Measurements from ENCODE around the gene RABAC1. TPM values are rescaled to one million over a fixed set of nuclear protein-coding genes. Genes with fewer than 3 reads are reported as not detected.

Gene RABAC1
- total RNA-seq, 1 donor from 2014 or later, result 360 TPM

DNA sequence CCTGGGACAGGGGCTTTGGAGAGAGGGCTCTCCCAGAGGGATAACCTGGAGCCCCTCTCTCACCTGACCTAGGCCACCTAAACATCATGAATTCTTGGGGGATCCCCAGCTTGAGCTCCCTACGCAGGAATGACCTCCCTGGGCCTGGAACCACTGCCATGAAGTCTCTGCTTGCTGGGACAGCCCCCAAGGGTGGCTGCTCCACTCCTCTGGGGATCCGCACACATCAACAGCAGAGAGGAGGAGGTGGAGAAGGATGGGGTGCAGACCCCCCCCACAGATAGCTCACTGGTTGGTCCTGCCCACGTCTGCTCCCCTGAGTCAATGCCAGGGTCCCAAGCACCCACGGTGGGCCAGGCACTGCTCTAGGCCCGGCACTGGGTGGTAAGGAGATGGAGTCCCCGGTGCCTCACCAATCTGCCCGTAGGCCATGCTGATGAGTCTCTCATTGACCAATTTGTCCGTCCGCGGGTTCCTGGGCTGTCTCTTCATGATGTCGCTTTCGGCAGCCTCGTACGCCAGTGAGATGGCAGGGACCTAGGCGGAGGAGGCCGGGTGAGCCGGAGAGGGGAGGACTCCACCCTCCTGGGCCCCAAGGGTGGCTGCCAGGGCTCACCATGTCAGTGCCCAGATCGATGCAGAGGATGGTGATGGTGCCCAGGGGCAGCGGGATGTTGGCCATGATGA lies 10.8 kb upstream of the RABAC1 start:
- no peaks in the 10 kb centered on the region for H3K36me3 ChIP-seq
- no peaks in the 10 kb centered on the region for H3K27me3 ChIP-seq
- no peaks in the 10 kb centered on the region for H3K4me1 ChIP-seq
- DNase-seq (ENCODE audit: low spot score in 2 of 2), result no peak
- no peak overlapping the region for H3K27ac ChIP-seq
- no peak overlapping the region for H3K4me3 ChIP-seq
- intact Hi-C loops (cut with DNase I), result no loop called here
- TF ChIP-seq, protein P1, sequence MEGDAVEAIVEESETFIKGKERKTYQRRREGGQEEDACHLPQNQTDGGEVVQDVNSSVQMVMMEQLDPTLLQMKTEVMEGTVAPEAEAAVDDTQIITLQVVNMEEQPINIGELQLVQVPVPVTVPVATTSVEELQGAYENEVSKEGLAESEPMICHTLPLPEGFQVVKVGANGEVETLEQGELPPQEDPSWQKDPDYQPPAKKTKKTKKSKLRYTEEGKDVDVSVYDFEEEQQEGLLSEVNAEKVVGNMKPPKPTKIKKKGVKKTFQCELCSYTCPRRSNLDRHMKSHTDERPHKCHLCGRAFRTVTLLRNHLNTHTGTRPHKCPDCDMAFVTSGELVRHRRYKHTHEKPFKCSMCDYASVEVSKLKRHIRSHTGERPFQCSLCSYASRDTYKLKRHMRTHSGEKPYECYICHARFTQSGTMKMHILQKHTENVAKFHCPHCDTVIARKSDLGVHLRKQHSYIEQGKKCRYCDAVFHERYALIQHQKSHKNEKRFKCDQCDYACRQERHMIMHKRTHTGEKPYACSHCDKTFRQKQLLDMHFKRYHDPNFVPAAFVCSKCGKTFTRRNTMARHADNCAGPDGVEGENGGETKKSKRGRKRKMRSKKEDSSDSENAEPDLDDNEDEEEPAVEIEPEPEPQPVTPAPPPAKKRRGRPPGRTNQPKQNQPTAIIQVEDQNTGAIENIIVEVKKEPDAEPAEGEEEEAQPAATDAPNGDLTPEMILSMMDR (IDR thresholded peaks at IDR 0.05), result no peak
- no peaks in the 10 kb centered on the region for H3K9me3 ChIP-seq

GRCh38 chr19:41968751-41969595 lies 9.9 kb upstream of the RABAC1 start:
- TF ChIP-seq, protein P1 (IDR thresholded peaks at IDR 0.05), result no peak
- no peak for DNase-seq (ENCODE audit: low spot score in 2 of 2)
- intact Hi-C loops (cut with DNase I), result no loop called here
- Histone ChIP-seq H3K27me3 (no peaks in the 10 kb centered on the region), H3K4me3 (no peak overlapping the region), H3K4me1 (no peaks in the 10 kb centered on the region), H3K36me3 (no peaks in the 10 kb centered on the region), H3K9me3 (no peaks in the 10 kb centered on the region), H3K27ac (no peak overlapping the region)

GRCh38 chr19:41967054-41967783 lies 8.1 kb upstream of the RABAC1 start:
- TF ChIP-seq, protein P1 (IDR thresholded peaks at IDR 0.05), result no peak
- Histone ChIP-seq H3K27ac (no peak overlapping the region), H3K27me3 (no peaks in the 10 kb centered on the region), H3K4me3 (no peak overlapping the region), H3K4me1 (no peaks in the 10 kb centered on the region), H3K9me3 (no peaks in the 10 kb centered on the region), H3K36me3 (no peaks in the 10 kb centered on the region)
- intact Hi-C loops (cut with DNase I), result no loop called here
- no peak for DNase-seq (ENCODE audit: low spot score in 2 of 2)

DNA sequence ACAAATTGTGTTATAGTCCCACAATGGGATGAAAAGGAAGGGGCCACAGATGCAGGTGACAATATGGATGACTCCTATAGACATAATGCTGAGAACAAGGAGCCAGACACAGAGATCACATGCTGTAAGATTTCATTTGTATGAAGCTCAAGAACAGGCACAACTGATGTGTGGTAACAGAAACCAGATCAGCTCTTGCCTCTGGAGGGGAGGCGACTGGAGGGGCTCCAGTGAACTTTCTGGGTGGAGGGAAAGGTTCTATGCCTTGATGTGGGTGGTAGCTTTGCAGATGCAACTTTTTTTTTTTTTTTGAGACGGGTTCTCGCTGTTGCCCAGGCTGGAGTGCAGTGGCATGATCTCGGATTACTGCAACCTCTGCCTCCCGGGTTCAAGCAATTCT lies 6.0 kb upstream of the RABAC1 start:
- TF ChIP-seq, protein P1 (IDR thresholded peaks at IDR 0.05), result no peak
- H3K4me3 ChIP-seq, result no peak overlapping the region
- H3K27me3 ChIP-seq, result no peaks in the 10 kb centered on the region
- intact Hi-C loops (cut with DNase I), result no loop called here
- H3K36me3 ChIP-seq, result no peaks in the 10 kb centered on the region
- H3K27ac ChIP-seq, result no peak overlapping the region
- H3K9me3 ChIP-seq, result no peaks in the 10 kb centered on the region
- no peaks in the 10 kb centered on the region for H3K4me1 ChIP-seq
- DNase-seq (ENCODE audit: low spot score in 2 of 2), result no peak

DNA sequence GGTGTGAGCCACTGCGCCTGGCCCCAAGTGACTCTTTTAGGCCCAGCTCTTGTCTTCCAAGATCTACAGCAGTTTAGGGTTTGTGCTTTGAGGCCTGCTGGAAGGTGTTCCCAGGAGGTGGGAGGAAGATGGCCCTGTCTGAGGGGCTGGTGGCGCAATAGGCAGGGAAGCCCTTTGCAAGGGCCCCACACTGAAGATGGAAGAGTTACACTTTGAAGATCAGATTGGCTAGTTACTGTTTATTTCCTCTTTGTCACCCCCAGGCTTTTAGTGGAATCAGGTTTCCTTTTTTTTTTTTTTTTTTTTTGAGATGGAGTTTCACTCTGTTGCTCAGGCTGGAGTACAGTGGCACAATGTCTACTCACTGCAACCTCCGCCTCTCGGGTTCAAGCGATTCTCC lies 1.9 kb upstream of the RABAC1 start:
- no peak for DNase-seq (ENCODE audit: low spot score in 2 of 2)
- intact Hi-C loops (cut with DNase I), result no loop called here
- Histone ChIP-seq H3K4me3 (no peak overlapping the region), H3K4me1 (peaks cover 3 to 9% of the 10 kb centered on the region in 2 donors), H3K9me3 (no peaks in the 10 kb centered on the region), H3K27ac (no peak overlapping the region), H3K36me3 (peaks cover 10 to 12% of the 10 kb centered on the region in 2 donors), H3K27me3 (no peaks in the 10 kb centered on the region)
- TF ChIP-seq, protein P1 (IDR thresholded peaks at IDR 0.05), result no peak

Measured in ascending aorta (tissue), 2 donors.